BE2C (cell line): ENCODE data around the gene CEP131.

Source experiments
- DNase-seq: peaks from one replicate; pipeline ENCODE4 v3.0.0-alpha.2; 2020
- H3K27me3 ChIP-seq: fragments of 250-450 bp; sonication (Bioruptor Pico); 2 replicates; pipeline ENCODE4 v1.5.1; 2020; ENCODE audit warnings: mild to moderate bottlenecking
- H3K36me3 ChIP-seq: fragments of 250-450 bp; sonication (Bioruptor Pico); 2 replicates; pipeline ENCODE4 v1.5.1; 2020; ENCODE audit warnings: mild to moderate bottlenecking
- H3K4me1 ChIP-seq: fragments of 250-450 bp; sonication (Bioruptor Pico); 2 replicates; pipeline ENCODE4 v1.5.1; 2020
- H3K4me3 ChIP-seq: 2 replicates; pipeline ENCODE4 v1.5.1; 2011; ENCODE audit warnings: low read depth, low read length
- H3K9me3 ChIP-seq: fragments of 250-450 bp; sonication (Bioruptor Pico); 2 replicates; pipeline ENCODE4 v1.5.1; 2020
- TF ChIP-seq, protein P1 (sequence below): IDR thresholded peaks from 2 replicates; pipeline ENCODE4 v1.5.1; 2012; ENCODE audit warnings: mild to moderate bottlenecking, low read depth, low read length

CEP131 gene

DNA sequence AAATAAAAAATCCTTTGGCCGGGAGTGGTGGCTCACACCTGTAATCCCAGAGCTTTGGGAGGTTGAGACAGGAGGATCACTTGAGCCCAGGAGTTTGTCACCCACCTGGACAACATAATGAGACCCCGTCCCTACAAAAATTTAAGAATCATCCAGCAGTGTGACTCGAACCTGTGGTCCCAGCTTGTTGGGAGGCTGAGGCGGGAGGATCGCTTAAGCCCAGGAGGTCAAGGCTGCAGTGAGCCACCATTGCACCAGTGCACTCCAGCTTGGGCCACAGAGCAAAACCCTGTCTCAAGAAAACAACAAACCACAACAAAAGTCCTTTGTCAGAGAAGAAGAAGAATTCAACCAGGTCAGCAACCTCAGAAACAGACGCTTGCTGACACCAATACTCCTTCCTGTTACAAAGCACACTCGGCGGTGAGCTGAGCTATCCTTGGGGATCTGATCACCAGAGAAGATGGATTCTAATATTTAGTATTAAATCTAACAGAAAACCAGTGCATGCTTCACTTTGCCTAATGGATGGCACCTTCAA lies 70.4 kb downstream of the CEP131 start:
- H3K36me3 ChIP-seq, result no peaks in the 10 kb centered on the region
- no peaks in the 10 kb centered on the region for H3K9me3 ChIP-seq
- H3K27me3 ChIP-seq, result no peaks in the 10 kb centered on the region
- no peaks in the 10 kb centered on the region for H3K4me1 ChIP-seq
- TF ChIP-seq, protein P1, sequence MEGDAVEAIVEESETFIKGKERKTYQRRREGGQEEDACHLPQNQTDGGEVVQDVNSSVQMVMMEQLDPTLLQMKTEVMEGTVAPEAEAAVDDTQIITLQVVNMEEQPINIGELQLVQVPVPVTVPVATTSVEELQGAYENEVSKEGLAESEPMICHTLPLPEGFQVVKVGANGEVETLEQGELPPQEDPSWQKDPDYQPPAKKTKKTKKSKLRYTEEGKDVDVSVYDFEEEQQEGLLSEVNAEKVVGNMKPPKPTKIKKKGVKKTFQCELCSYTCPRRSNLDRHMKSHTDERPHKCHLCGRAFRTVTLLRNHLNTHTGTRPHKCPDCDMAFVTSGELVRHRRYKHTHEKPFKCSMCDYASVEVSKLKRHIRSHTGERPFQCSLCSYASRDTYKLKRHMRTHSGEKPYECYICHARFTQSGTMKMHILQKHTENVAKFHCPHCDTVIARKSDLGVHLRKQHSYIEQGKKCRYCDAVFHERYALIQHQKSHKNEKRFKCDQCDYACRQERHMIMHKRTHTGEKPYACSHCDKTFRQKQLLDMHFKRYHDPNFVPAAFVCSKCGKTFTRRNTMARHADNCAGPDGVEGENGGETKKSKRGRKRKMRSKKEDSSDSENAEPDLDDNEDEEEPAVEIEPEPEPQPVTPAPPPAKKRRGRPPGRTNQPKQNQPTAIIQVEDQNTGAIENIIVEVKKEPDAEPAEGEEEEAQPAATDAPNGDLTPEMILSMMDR, result no peak
- H3K4me3 ChIP-seq, result no peak overlapping the region
- DNase-seq, result no peak

DNA sequence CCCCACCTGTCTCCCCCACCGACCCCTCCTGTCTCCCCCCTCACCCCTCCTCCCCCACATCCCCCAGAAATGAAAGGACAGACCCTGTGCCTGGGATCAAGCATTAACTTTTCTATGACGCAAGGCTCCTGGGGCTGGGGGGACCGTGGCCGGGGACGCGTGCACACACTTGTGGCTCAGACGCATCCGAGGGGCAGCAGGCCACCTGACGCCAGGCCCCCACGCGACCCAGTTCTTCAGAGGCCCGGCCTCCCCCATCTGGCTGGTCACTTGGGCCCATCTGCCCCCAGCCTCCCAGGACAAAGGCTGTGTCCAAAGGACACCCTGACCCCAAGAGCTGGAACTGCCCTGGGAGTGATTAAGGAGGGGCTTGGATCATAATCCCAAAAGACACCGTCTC lies 71.5 kb downstream of the CEP131 start:
- Histone ChIP-seq H3K27me3 (no peaks in the 10 kb centered on the region), H3K9me3 (no peaks in the 10 kb centered on the region), H3K36me3 (no peaks in the 10 kb centered on the region), H3K4me1 (no peaks in the 10 kb centered on the region), H3K4me3 (no peak overlapping the region)
- TF ChIP-seq, protein P1, result no peak
- DNase-seq, result no peak

DNA sequence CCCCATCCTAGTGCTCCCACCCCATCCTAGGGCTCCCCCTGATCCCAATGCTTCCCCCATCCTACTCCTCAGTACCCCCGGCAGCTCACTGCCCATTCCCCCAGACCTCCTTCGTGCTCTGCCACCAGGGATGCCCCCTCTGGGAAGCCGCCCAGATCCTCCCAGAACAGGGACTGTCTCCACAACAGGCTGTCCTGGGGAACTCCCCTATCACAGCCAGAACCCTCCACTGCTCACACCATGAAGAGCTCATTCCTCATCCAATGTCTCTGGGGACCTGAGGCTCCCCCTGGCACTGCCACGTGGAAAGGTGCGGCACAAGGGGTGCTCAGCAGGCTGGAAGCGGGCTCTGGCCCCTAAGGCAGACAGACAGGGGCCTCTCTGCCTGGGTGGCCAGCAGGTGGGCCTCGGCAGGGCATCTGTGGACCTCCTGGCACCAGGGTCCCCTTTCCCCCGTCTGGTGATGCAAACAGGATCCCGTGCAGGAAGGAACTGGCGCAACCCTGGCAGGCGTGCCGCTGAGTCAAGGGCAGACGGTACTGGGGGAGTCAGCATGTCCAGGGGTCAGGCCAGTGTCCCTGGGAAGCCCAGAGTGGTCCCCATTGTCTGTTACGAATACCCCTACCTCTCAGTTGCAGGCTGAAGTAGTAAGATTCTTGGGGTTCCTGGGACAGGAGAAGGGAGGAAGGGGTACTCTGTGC lies 72.2 kb downstream of the CEP131 start:
- Histone ChIP-seq H3K36me3 (no peaks in the 10 kb centered on the region), H3K4me1 (no peaks in the 10 kb centered on the region), H3K27me3 (no peaks in the 10 kb centered on the region), H3K4me3 (no peak overlapping the region), H3K9me3 (no peaks in the 10 kb centered on the region)
- DNase-seq, result no peak
- TF ChIP-seq, protein P1, result no peak

DNA sequence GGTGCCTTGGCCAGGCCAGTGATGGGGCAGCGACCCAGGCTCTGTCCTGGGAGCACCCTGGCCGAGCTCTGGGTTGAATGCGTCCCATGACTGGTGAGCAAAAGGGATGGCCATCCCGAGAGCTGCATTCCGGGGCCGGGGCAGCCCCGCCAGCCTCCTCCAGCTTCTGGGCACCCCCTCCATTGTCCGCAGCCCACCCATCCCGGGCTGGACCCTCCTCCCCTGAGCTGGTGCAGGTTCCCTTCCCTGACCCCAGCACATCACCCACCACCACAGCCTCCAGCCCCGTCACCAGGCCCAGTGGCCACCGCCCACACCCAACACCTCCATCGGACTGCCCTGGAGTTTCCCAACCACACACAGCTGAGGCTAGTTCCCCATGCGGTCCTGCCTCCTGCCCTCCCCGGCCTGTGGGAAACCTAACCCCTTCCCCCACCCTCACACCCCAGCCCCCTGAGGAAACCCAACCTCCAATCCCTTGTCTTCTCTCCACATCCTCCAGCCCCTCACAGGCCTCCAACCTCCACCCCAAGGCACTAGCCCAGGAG lies 73.7 kb downstream of the CEP131 start:
- DNase-seq, result no peak
- Histone ChIP-seq H3K4me1 (no peaks in the 10 kb centered on the region), H3K4me3 (no peak overlapping the region), H3K36me3 (no peaks in the 10 kb centered on the region), H3K9me3 (no peaks in the 10 kb centered on the region), H3K27me3 (no peaks in the 10 kb centered on the region)
- TF ChIP-seq, protein P1, result no peak

GRCh38 chr17:81148571-81148970 lies 74.2 kb downstream of the CEP131 start:
- H3K27me3 ChIP-seq, result no peaks in the 10 kb centered on the region

More at GRCh38 chr17:81148571-81148970, 74.2 kb downstream of the CEP131 start:
- DNase-seq, result no peak
- no peaks in the 10 kb centered on the region for H3K4me1 ChIP-seq
- H3K9me3 ChIP-seq, result no peaks in the 10 kb centered on the region
- no peaks in the 10 kb centered on the region for H3K36me3 ChIP-seq
- TF ChIP-seq, protein P1, result no peak
- no peak overlapping the region for H3K4me3 ChIP-seq
